HG03135 (cell line): ENCODE measurements around the gene NPW.

Experiments
- ATAC-seq: cut with Tn5 transposase; IDR thresholded peaks from one replicate; pipeline ENCODE4 v1.9.1; 2021; ENCODE audit warnings: mild to moderate bottlenecking, moderate library complexity; ENCODE audit not compliant: unreplicated experiment

Gene NPW

GRCh38 chr16:2019518-2019920 lies at the start of gene NPW:
Gene NPW, plus strand, starts transcription at chr16:2019785.
- no peak for ATAC-seq

- peak; percentile 72 for ATAC-seq
Observed at GRCh38 chr16:1971796-1972489, 47.6 kb upstream of the NPW start, which contains the start of gene TBL3. Gene TBL3, plus strand, starts transcription at chr16:1972053. Its CDS starts 112 bp downstream, at chr16:1972165.

- ATAC-seq, result peak; percentile 2
Observed at GRCh38 chr16:1972490-1972877, 47.1 kb upstream of the NPW start.

- no peak for ATAC-seq
Observed at GRCh38 chr16:1973461-1974156, 46.0 kb upstream of the NPW start.

- no peak for ATAC-seq
Observed at GRCh38 chr16:1974157-1975070, 45.2 kb upstream of the NPW start.

GRCh38 chr16:1975432-1976215 lies 44.0 kb upstream of the NPW start:
- no peak for ATAC-seq

- no peak for ATAC-seq
Observed at GRCh38 chr16:1976216-1976520, 43.4 kb upstream of the NPW start.

GRCh38 chr16:1976951-1977874 lies 42.4 kb upstream of the NPW start:
- ATAC-seq, result no peak

- ATAC-seq, result no peak
Observed at GRCh38 chr16:1977875-1978268, 41.7 kb upstream of the NPW start.

GRCh38 chr16:1978476-1979120 lies 41.0 kb upstream of the NPW start:
- no peak for ATAC-seq

- ATAC-seq, result no peak
Observed at GRCh38 chr16:1979271-1980029, 40.1 kb upstream of the NPW start.

- ATAC-seq, result no peak
Observed at GRCh38 chr16:1980030-1980769, 39.4 kb upstream of the NPW start.

- no peak for ATAC-seq
Observed at GRCh38 chr16:1980770-1981087, 38.9 kb upstream of the NPW start.

- no peak for ATAC-seq
Observed at GRCh38 chr16:1981398-1981836, 38.2 kb upstream of the NPW start, which contains the start of gene NOXO1. Gene NOXO1, minus strand, starts transcription at chr16:1981469. Its CDS starts 290 bp downstream, at chr16:1981179.

- no peak for ATAC-seq
Observed at GRCh38 chr16:1982013-1982433, 37.6 kb upstream of the NPW start.

- ATAC-seq, result no peak
Observed at GRCh38 chr16:1982991-1983543, 36.5 kb upstream of the NPW start.

GRCh38 chr16:1983544-1984346 lies 35.8 kb upstream of the NPW start, which contains the start of gene GFER:
Gene GFER, plus strand, starts transcription at chr16:1984193. Its CDS starts 26 bp downstream, at chr16:1984219.
- peak; percentile 61 for ATAC-seq
